Measurements from ENCODE around the gene DCHS2.

The DCHS2 gene, protein sequence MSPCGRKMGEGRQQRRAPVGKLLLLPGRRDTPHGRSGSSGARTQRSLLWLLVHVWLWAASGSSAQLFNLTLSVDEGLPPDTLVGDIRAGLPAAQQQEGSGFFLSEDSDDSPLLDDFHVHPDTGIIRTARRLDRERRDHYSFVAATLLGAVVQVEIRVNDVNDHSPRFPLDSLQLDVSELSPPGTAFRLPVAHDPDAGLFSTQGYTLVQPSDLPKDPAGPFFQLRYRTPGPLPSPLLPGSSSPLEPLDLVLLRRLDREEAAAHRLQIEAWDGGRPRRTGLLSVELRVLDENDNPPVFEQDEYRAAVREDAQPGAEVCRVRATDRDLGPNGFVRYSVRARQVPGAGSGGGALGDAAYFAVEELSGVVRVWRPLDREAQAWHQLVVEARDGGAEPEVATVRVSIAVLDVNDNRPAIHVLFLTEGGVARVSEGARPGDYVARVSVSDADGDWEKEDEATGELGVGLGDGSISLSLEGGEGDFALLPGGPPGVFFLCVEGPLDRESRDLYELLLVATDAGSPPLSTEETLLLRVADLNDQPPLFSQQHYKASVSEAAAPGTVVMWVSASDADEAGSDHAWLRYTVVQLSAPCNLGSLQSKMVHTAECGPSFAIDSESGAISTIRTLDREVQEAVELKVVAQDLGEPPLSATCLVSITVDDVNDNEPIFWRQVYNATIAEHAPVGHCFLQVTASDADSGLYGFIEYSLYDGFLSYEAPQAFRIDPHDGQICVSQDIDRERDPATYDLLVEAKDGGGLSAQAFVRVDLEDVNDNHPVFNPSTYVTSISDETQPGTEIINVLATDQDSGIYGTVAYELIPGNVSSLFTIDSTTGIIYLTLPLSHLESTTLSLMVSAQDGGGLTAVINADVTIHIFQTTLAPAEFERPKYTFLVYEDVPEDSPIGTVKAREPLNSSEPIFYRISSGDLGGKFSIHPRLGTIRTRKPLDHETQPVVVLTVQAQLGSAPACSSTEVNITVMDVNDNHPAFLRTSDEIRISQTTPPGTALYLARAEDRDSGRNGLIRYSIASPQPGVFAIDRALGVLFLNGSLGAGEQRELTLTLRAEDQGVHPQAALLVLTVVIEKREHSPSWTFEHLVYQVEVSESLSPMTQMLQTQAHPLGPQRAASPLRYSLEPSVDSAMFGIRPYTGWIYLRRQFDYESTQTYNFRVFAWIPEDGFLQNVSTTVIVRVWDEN (N-terminal part only)

DNA sequence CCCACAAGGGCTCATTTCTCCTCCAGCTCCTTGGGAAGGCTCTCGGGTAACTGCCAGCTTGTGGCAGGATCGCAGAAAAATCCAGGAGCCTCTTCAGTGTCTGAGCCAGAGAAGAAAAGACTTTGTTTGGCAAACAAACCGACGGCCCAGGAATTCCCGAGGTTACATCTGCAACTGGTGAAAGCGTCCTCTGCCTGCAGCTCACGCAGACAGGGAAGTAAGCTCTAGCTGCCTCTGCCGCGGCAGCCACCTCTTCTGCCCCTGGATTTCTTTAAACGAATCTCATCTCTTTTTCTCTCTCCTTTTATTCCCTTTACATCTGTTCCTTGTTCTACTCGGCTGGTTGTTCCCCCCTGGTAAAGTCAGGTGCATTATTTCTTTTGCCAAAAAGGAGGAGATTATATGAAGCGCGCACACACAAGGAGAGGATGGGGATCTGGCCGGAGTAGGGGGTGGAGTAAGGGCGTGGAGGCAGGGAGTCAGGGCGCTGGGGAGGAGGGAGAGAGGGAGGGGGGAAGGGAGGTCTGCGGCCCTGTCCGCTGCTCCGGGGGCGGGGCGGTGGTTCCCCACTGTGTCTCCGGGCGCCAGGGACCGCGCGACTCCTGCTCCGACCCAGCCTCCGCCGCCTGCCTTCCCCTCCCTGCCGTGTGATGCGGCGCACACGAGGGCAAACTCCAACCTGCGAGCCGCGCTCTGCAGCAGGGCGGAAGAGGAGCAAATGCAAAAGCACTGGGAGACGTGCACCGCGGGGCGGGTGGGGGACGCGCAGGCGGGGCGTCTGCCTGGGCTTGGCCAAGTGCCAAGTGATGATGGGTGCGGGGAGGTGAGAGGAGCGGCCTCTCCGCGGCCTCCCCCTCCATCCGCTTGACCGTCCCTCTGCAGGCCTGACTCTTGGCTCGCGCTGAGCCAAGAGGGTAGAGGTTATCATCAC lies at the start of gene DCHS2:
Gene DCHS2, minus strand, starts transcription at position 459 of the 931 bp plus-strand sequence. Its CDS starts 444 bp downstream, at position 15.
- DNase-seq = no peak

DNA sequence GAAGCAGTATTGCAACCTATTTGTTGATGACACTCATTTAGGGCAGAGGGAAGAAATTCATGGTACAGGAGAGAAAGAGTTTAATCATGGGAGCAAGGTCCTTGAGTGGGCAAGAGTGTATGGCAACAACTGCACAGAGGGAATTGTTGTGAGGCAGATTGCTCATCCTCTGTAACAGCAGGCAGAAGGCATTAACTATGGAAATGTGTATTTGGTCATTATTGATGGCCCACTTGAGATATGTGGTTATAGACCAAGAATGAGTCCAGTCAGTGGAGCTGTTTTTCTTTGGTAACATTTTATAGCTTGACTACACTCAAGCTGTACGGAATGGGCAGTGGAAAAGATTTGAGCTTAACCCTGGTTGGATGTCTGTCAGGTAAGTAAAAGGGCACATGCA lies 42.7 kb upstream of the DCHS2 start:
- DNase-seq = no peak

DNA sequence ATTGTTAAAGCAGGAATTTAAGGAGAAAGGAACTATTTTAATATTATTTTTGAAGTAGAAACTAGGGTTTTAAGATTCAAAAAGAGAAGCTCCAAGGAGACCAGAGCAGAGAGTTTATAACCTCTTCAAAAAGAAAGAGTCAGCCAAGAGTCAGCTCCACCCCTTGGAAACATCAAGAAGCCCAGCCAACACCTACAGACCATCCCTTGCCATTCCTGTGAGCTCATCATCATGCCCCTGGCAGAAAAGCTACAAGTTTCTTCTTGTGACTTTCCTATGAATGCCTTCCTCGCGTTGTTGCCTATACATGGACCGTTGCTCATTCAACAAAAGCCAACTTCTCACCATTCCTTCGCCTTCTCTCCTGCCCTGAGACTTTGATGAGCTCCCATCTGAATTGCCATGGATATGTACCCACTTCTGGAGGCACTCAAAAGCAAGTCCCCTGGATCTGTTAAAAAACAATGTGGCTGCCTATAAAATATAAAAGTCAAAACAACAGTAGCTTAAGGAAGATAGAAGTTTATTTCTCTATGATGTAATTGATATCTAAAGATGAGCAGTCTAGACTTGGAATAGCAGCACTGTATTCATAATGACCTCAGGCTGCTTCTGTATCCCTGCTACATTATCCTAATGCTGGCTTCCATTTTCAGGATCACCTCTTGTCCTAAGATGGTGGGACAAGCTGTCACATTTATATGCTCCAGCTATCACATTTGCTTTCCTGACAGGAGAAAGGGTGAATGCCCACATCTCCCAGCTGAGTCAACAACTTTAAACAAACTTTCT lies 38.3 kb upstream of the DCHS2 start:
- DNase-seq = no peak

DNA sequence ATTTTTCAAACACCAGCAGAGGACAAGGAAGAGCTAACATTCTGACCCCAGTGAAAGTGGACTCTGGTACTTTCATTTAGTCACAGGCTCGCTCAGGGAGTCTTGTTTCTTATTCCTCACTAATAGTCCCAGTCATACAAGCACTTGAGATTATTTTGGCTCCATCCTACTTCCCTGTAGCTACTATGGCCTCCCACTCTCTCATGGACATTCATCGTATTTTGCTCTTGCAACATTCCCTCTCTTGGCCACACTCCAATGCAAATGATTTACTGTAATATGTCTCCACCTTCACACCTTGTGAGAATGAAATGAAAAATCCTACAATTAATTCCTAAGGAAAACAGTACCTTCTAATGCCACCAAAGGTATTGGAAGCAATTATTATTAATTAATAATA lies 37.3 kb upstream of the DCHS2 start:
- DNase-seq = no peak

DNA sequence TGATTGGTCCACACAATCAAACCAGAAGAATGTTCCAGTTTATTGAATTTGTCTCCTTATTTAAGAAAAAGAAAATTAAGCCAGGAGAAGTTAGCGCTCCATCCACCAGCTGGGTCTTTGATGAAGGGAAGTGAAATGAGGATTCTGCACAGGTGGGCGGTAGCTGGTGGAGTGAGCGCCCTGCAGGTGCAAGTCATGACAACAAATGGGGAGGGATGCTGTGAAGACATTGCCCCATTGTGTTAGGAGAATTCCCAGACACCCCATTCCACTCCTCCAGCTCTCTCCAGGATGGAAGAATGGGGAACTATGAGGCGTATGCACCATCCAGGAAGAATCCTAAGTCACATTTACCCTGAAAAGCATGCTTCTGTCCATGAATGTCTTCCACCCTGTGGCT lies 35.7 kb upstream of the DCHS2 start:
- no peak for DNase-seq

DNA sequence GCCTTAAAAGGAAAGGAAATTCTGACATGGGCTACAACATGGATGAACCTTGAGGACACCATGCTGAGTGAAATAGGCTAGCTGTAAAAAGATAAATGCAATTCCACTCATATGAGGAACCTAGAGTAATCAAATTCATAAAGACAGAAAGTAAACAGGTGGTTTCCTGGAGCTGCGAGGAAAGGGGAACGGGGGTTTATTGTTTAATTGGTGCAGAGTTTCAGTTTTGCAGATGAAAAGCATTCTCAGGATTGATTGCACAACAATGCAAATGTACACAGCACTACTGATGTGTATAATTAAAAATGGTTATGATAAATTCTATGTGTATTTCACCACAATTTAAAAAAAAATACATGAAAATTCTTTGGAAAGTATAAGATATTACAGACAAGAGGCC lies 34.6 kb upstream of the DCHS2 start:
- no peak for DNase-seq

DNA sequence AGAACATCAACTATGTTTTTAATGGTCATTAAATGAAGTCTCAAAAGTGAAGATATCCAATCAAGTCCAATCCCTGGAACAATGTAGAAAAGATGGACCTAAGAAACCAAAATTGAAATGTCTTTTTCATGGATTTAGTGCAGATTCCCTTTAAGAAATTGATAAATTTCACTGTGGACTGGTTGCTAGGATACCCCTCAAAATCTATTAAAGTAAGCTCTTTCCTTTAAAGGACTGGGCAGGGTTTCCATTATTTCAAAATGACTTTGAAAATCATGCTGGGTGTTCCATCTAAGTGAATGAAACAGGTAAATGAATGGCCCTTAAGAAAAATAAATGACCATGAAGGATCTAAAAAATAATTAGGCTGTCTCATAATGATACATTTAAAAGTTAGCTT lies 30.0 kb upstream of the DCHS2 start:
- no peak for DNase-seq

DNA sequence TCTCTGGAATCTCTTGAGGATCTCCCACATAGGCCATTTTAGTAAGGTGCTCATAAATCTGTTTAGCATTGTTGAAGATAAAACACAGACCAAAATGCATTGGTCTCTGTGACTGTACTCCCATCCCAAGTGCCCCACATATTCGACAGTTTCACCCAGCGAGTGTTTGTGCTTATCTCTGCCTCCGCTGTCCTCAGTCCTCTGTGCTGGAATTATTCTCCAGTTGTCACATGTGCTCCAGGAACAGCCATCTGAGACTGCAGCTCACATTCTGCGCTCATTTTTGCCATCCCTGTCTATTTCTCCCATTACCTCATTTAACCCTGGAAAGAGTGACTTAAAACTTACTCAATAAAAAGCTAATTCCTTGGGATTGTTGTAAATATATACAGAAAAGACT lies 27.6 kb upstream of the DCHS2 start:
- no peak for DNase-seq

DNA sequence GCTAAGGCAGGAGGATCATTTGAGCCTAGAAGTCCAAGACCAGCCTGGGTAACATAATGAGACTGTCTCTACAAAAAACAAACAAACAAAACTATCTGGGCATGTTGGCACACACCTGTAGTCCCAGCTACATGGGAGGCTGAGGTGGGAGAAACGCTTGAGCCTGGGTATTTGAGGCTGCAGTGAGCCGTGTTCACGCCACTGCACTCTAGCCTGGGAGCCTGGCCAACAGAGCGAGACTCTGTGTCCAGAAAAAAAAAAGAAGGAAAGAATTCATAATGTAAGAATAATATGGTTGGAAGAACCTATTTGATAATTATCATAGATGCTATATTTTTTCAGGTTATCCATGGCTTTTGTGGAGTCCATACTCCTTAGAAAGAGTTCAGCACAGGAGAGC lies 26.0 kb upstream of the DCHS2 start:
- DNase-seq = no peak

DNA sequence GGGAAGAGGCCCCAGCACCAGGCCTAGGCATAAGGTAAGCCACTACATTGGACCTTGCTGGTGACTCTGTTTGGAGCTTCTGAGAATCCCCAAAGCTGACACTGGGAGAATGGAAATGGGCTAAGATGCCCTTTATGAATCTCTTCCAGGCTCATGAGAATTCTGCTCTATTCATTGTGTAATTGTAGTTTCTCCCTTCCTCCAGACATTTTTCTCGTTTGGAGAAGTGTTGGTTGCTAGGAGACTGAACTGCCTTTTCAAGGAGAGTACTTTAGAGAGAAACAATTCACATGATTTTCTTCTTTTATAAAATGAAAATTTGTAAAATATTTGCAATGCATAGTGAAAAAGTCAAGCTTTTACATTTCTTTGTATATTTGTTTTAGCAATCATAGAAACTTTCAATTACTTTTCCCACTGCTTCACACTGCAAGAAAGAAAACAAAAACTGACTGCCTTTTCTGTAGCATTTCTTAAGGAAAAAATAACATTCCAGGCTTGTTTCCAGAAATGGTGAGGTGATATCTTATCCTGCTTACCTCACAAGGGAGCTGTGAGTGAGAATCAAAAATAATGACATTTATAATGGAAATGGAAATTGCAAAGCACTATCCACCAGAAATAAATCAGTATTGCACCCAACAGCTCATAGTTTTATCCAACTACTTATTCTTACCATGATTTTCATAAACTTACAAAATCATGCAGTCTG lies 24.9 kb upstream of the DCHS2 start:
- DNase-seq = no peak

DNA sequence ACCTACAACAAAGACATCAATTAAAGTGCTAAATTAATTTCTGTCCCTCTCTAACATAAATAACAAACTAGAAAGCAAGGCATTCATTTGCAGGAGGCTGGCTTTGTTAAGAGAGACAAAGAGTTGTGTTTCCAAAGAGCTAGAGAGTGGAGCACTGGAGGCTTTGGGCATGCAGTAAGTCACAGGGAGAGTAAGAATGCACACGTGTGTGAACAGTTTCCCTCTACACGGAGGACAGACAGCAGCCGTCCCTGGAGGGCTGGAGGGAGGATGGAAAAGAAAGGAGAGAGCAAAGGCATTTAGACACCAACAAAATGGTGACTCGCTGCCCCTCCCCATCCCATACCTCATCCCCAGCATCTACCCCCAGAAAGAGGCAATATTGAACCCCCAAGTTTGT lies 20.4 kb upstream of the DCHS2 start:
- no peak for DNase-seq

DNA sequence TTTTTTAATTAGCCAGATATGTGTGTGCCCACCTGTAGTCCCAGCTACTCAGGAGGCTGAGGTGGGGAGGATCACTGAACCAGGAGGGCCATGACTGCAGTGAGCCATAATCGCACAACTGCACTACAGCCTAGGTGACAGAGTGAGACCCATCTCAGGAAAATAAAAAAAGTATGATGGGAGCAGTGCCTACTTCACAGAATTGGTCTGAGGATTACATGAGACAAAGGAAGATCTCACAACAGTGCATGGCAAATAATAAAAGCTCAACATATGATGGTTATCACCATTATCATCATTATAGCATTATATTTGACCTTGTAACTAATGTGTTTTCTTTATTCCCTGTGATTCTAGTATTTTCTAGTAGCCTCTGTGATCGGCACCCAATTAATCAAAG lies 19.9 kb upstream of the DCHS2 start:
- no peak for DNase-seq

DNA sequence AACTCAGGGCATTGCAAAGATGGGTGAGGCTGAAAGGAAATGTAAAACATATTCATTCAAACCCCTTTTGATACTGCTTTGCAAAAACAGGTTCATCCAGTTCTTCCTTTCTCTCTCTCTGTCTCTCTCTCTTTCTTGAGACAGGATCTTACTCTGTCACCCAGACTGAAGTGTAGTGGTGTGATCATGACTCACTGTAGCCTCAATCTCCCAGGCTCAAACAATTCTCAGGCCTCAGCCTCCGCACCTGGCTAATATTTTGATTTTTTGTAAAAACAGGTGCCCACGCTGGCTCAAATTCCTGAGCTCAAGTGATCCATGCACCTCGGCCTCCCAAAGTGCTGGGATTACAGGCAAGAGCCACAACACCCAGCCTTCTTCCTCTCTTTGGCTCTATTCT lies 15.6 kb upstream of the DCHS2 start:
- DNase-seq = no peak

DNA sequence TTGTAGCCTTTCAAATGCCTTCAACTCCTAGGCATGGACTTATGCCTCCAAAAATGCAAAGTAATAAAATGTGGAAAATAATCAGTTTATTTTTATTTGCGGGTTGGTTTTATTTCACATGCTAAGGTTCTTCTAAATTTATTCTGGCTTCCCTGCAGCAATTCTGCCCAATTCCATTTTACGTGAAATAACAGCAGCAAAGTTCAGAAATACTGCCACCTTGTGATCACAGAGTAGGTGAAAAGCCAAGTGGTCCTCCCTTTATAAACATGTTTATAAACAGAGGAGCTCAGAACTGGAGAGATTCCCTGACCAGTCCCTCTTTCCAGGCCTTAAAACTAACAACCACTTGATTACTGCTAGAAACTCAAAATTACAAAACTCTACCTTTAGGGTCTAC lies 14.7 kb upstream of the DCHS2 start:
- no peak for DNase-seq

DNA sequence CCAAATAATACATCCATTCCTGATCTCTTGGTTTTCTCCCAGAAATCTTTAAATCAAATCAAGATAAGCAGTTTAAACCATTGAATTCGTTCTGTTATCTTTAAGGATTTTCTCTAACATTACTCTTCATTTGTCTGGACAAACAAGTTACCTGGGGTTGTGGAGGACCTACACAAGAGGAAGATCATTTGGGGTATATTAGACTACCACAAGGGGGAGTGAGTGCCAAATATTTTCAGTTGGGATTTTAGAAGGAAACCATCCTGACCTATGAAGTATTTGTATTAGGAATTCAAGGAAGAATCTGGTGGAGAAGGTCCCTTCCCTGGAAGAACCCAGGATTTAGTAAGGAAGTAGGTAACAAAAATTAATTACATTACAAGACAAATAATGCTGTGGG lies 12.0 kb upstream of the DCHS2 start:
- DNase-seq = no peak

DNA sequence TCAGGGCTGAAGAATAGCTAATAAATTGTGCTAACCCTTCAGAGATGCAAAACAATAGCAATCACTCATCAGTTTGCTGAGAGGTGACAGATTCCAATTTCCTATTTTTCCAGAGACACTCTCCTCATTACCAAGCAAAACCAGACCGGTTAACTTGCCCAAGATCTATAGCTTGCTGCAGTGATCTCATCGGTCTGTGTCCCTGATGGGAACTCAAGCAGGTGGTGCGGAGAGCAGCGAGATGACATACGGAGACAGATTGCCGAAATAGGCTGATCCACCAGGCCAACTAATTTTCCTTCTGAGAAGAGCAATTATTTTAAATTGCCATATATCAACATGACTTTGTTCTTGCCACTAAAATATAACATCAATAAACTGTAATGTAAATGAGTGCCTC lies 10.5 kb upstream of the DCHS2 start:
- DNase-seq = no peak

DNA sequence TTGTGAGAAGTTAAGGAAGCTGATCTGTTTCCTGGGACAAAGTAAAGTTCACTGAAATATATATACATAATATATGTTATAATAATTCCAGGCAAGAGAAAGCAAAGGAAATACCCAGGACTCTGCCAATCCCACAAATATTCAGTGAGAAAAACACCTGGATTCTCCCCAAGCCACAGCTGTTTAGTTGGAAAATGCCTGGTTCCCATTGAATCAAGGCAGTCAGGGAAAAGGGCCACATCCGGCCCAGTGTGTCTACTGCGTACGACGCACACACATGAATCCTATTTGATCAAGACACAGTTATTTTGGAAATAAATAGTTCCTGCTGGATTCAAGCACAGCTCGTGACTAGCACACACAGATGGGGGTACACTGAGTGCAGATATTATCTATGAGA lies 6.3 kb upstream of the DCHS2 start:
- no peak for DNase-seq

DNA sequence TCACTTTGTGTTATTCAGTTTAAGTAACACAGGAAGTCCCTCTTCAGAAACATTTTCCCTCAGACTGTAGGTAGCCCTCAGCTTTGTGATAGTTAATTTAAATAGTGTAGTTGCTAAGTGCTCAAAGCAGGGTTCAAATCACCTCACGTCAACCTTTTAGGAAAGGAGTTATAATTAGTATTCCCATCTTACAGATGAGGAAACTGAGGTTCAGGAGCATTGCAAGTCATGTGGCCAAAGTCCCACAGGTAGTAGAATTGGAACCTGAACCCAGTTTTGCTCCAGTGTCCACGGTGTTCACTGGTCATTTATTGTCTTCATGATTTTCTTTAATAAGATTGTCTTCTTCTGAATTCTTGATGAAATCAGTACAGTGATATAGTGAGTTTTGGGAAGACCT lies 4.3 kb upstream of the DCHS2 start:
- no peak for DNase-seq

DNA sequence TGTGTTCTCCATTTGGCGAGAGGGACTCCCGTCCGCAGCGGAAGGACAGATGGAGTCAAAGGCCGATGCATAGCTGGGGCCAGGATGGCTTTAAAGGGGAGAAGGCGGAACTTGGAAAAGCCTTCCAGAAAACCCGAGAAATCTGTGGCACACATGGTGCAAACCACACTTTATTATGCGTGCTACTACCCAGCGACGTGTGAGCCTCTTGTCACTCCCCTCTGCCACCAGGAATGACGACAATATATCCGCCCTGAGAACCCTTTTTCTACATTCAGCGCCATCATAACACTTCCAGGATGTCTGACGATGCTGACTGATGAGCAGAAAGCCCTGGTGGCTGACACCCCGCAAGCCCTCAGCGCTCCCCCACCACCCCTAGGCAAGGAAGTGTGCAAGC lies 689 bp upstream of the DCHS2 start:
- DNase-seq = no peak

DNA sequence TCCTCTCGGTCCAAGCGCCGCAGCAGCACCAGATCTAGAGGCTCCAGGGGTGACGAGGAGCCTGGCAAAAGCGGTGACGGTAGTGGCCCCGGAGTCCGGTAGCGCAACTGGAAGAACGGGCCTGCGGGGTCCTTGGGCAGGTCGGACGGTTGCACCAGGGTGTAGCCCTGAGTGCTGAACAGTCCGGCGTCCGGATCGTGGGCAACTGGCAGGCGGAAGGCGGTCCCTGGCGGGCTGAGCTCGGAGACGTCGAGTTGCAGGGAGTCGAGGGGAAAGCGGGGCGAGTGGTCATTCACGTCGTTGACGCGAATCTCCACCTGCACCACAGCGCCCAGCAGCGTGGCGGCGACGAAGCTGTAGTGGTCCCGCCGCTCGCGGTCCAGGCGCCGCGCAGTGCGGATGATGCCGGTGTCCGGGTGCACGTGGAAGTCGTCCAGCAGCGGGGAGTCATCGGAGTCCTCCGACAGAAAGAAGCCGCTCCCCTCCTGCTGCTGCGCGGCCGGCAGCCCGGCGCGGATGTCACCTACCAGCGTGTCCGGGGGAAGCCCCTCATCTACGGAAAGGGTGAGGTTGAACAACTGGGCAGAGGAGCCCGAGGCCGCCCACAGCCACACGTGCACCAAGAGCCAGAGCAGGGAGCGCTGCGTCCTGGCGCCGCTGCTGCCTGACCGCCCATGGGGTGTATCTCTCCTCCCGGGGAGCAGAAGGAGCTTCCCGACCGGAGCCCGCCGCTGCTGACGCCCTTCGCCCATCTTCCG lies 837 bp downstream of the DCHS2 start:
- no peak for DNase-seq
